Mammary epithelial cell (primary cell): ENCODE results near the gene SLC20A1.

Experiments
- EZH2 ChIP-seq: IDR thresholded peaks from 2 replicates; pipeline ENCODE4 v1.6.1; 2012; ENCODE audit warnings: low read length, inconsistent platforms, borderline replicate concordance
- TF ChIP-seq, protein P1 (sequence below), 2 donors: IDR thresholded peaks in 1 of 2; conservative IDR thresholded peaks in 1 of 2; 2 replicates each; pipeline ENCODE4 v1.5.1; 2011 to 2012; ENCODE audit warnings: inconsistent platforms in 2 of 2, low read length in 2 of 2, mild to moderate bottlenecking in 2 of 2, control low read depth in 1 of 2, low read depth in 1 of 2; ENCODE audit not compliant: insufficient read depth in 1 of 2; ENCODE audit errors: extremely low read depth in 1 of 2

GRCh38 chr2:112605926-112606325, 39.8 kb upstream of the SLC20A1 start:
- no peak for TF ChIP-seq EZH2
- TF ChIP-seq, protein P1, sequence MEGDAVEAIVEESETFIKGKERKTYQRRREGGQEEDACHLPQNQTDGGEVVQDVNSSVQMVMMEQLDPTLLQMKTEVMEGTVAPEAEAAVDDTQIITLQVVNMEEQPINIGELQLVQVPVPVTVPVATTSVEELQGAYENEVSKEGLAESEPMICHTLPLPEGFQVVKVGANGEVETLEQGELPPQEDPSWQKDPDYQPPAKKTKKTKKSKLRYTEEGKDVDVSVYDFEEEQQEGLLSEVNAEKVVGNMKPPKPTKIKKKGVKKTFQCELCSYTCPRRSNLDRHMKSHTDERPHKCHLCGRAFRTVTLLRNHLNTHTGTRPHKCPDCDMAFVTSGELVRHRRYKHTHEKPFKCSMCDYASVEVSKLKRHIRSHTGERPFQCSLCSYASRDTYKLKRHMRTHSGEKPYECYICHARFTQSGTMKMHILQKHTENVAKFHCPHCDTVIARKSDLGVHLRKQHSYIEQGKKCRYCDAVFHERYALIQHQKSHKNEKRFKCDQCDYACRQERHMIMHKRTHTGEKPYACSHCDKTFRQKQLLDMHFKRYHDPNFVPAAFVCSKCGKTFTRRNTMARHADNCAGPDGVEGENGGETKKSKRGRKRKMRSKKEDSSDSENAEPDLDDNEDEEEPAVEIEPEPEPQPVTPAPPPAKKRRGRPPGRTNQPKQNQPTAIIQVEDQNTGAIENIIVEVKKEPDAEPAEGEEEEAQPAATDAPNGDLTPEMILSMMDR (conservative IDR thresholded peaks at IDR 0.05 in 1 of 2, IDR thresholded peaks at IDR 0.05 in 1 of 2; ENCODE audit: extremely low read depth in 1 of 2, insufficient read depth in 1 of 2, low read depth in 1 of 2, low read length in 2 of 2): no peak
